ENCODE measurements around the gene SAV1. TPM values are rescaled to one million over a fixed set of nuclear protein-coding genes. Genes with fewer than 3 reads are reported as not detected.
"Not testable (repeated sequence)": the region's sequence is repeated elsewhere in the genome, so short reads cannot be mapped to it uniquely, and the experiment has no call there.

Gene SAV1
- total RNA-seq, result 30.5 and 39.9 TPM in 2 replicates
- 18.0 TPM for polyA plus RNA-seq (2012)

DNA sequence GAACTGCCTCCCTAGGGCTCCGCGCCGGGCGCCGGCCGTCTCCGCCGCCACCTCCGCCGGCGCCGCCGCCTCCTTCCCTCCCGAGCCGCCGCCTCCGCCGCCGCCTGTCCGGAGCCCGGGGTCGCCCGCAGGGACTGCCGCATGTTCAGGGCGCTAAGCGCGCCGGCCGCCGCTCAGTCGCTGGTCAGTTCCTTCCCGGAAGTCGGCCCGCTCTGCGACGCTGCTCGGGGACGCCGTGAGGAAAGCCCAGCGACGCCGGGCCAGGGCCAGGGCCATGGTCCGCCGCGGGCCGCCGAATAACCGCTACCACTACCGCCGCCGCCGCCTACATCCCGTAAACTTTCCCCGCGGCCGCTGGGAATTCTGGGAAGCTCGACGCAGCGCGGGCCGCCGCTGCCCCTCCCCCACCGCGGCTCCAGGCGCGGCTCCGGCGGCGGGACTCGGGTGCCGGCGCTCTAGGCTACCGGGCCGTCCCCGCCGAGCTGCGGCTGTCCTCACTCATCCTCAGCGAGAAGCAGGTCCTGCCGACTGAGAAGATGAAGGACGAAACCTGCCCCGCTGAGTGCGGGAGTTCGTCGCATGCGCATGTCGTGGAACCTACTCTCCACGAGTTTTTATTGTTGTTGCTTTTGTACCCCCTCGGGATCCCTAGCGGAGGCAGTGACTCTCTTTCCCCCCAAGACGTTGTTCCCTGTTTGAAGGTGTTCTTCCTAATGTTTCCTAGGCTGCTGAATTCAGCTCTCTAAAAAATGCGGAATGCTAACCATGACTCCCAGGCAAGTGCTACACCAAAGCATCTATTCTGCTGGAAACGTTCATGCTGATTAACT lies at the start of gene SAV1:
SAV1 (minus strand) TSS at position 311 of the 830 bp plus-strand sequence. CDS start 339 bp downstream, outside the sequence.
- DNase-seq (ENCODE audit: low read depth), result peak; percentile 83

DNA sequence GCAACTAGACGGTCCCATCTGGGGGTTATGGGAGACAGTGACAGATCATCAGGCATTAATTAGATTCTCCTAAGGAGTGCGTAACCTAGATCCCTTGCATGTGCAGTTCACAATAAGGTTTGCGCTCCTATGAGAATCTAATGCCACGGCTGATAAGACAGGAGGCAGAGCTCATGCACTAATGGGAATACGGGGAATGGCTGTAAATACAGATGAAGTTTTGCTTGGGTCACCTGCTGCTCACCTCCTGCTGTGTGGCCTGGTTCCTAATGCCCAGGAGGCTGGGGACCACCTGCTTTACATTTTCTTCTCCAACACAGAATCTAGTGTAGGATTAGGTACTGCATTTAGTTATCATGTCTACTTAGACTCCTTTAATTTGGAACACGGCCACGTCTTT lies 49.7 kb upstream of the SAV1 start:
- no peak for DNase-seq (ENCODE audit: low read depth)

DNA sequence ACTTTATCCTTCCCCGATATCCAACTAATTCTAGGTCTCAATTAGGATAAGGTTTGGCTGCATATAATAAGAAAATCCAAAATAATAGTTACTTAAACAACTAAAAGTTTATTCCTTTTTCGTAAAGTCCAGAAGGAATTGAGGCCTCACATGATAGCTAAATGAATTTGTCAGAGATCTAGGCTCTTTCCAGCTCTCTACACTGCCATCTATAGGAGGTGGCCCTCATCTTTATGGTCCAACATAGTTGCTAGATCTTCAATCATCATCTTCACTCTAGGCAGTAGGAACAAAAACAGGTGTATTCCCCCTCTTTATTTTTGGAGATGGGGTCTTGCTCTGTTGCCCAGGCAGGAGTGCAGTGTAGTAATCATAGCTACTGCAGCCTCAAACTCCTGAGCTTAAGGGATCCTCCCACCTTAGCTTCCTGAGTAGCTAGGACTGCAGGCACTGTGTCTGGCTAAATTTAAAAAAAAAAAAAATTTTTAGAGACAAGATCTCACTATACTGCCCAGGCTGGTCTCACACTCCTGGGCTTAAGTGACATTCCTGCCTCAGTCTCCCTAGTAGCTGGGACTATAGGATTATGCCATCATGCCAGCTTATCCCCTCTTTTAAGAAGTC lies 46.5 kb upstream of the SAV1 start:
- peak; percentile 31 for DNase-seq (ENCODE audit: low read depth)

- DNase-seq (ENCODE audit: low read depth), result no peak
Observed at GRCh38 chr14:50711043-50711442, 42.9 kb upstream of the SAV1 start.

- no peak for DNase-seq (ENCODE audit: low read depth)
Observed at GRCh38 chr14:50705026-50705593, 37.0 kb upstream of the SAV1 start.

- no peak for DNase-seq (ENCODE audit: low read depth)
Observed at GRCh38 chr14:50704454-50705010, 36.4 kb upstream of the SAV1 start.

DNA sequence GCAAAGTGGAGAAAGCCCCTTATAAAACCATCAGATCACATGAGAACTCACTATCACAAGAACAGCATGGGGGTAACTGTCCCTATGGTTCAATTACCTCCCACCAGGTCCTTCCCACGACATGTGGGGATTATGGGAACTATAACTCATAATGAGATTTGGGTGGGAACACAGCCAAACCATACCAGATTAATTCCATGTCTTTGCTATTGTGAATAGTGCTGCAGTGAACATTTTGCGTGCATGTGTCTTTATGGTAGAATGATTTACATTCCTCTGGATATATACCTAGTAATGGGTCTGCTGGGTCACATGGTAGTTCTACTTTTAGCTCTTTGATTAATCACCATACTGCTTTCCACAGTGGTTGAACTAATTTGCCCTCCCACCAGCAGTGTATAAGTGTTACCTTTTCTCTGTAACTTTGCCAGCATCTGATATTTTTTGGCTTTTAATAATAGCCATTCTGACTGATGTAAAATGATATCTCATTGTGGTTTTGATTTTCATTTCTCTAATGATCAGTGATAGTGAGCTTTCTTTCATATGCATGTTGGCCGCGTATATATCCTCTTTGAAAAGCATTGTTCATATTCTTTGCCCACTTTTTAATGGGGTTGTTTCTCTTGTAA lies 29.7 kb upstream of the SAV1 start:
- no peak for DNase-seq (ENCODE audit: low read depth)

- DNase-seq (ENCODE audit: low read depth), result not testable (repeated sequence)
Observed at GRCh38 chr14:50694260-50694659, 26.2 kb upstream of the SAV1 start.

DNA sequence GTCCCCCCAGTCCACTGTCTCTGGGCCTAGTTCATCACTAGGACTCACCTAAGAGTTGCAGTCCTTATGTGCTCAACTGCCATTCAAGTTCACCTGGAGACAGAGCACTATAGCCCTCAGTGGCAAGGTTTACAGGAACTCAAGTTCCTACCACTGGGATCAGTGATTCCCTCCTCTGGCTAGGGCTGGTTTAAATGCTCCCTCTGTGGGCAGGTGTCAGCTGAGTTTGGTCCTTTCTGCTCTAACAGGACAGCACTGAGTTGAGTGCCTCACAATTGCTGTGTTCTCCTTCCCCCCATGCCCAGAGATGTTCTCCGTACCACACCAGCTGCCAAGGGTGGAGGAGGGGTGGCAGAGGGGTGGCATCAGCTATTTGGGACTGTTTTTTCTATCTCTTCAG lies 20.8 kb upstream of the SAV1 start:
- no peak for DNase-seq (ENCODE audit: low read depth)

DNA sequence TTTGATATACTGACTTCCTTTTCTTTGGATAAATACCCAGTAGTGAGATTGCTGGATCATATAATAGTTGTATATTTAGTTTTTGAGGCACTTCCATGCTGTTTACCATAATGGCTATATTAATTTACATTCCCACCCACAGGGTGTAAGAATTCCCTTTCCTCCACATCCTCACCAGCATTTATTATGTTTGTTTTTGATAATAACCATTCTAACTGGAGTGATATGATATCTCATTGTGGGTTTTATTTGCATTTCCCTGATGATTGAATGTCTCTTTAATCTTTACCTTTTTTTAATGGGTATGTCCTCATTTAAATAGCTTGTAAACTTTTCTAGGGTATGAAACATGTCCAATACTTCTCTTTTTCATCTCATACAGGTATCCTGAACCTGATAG lies 11.6 kb upstream of the SAV1 start:
- no peak for DNase-seq (ENCODE audit: low read depth)

DNA sequence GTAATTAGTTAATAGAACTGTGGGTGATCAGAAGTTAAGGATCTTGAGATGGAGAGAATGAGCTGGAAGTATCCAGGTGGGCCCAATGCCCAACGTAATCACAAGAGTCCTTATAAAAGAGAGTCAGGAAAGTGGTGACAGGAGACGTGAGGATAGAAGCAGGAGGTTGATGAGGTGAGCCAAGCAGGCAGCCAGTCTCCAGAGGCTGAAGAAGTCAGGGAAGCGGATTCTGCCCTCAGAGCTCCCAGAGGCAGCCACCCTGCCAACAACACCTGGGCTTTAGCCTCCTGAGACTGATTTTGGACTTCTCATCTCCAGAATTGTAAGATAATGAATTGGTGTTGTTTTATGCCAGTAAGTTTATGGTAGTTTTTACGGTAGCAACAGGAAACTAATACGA lies 10.1 kb upstream of the SAV1 start:
- DNase-seq (ENCODE audit: low read depth), result no peak

DNA sequence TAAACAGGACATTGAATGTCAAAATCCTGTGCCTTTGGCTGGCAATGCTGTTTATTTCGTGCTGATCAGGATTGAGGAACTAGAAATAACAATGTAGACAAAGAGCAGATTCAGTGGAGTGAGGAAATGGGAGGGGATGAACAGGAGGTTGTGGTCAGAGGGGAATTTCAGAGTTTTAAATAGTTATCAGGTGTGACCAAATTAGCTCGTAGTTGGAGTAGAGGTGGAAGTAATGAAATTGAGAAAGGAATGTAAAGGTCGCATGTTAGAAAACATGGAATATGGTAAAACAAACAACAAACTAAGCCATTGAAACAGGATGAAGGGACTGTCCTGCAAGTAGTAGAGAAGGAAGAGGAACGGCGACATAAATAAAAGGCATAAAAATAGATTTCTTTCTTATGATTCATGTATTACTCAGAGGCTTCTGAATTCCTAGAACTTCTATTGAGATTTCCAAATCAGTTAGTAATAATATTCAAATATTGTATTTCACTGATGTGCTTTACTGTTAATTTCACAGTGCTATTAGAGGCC lies 9.5 kb upstream of the SAV1 start:
- DNase-seq (ENCODE audit: low read depth), result peak; percentile 55

- no peak for DNase-seq (ENCODE audit: low read depth)
Observed at GRCh38 chr14:50676814-50677516, 8.9 kb upstream of the SAV1 start.

DNA sequence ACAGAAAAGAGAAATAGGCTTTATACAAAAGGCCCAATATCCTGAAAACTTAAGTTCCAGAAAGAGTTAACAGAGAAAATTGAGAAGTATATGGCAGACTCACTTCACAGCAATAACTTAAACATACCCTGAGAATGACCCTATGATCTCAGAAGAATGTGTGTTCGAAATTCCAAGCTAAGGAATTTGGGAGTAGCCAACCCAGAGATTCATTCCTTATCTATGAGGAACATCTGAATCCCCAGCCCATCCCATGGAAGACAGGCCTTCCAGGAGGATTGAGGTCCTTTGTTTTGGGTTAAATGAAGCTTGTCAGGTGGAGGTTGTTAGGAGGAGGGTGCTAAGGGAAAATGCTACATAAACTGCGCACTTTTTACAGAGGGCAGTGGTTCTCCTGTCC lies 7.5 kb upstream of the SAV1 start:
- peak; percentile 62 for DNase-seq (ENCODE audit: low read depth)

DNA sequence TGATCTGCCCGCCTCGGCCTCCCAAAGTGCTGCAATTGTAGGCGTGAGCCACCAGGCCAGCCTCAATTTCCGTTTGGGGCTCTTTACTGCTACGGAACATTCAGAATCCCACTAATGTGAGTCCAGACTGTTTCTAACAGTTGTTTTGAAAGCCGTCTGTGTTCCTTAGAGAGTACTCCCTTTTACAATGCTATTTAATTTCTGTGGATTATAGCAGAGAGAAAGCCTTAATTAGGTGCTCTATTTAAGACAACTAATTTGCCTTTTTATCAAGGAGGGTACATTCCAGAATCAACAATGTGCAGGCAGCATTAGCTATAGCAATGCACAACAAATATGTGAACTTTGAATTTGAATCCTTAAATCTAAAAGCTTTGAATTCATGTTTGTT lies 2.8 kb upstream of the SAV1 start:
- no peak for DNase-seq (ENCODE audit: low read depth)

DNA sequence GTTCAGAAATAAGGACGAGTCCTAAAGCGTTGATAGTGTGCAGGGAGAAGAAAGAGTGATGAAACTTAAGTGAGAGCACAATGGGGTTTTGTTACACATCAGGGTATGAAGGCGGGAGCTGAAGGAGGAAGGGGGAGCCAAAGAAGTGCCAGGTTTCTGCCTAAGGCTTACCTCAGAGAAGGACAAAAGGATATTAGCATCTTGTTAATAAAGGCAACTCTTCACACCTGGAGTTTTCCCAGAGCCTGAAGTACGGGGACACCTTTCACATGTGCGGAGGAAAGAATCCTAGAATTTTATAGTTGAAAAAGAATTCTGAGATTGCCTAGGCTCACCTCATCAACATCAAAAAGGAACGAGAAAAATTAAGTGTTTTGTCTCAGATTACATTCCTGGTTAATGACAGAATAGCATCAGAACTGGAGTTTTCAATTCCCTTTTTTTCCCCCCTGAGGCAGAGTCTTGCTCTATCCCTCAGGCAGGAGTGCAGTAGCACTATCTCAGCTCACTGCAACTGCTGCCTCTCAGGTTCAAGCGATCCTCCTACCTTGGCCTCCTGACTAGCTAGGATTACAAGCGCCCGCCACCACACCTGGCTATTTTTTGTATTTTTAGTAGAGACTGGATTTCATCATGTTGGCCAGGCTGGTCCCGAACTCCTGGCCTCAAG lies 2.2 kb upstream of the SAV1 start:
- DNase-seq (ENCODE audit: low read depth), result no peak

DNA sequence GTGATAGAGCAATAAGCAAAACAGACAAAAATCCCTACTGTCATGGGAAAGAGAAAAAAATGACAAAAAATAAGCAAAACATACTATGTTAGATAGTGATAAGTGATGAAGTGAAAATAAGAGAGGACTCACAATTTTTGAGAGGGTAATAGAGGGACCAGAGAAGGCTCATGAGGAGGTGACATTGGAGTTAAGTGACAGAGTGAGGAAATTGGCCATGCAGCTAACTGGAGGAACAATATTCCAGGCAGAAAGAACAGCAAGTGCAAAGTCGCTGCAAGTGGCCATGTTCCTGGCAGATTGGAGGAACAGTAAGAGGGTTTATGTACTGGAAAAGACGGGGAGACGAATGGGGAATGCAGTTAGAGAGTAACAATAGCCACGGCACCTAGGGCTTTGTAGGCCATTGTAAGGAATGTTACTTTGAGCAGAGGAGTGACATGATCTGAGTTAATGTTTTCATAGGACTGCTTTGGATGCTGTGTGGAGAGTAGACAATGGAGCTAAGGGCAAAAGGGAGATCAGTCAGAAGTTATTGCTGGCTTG lies 1.4 kb upstream of the SAV1 start:
- DNase-seq (ENCODE audit: low read depth), result no peak

DNA sequence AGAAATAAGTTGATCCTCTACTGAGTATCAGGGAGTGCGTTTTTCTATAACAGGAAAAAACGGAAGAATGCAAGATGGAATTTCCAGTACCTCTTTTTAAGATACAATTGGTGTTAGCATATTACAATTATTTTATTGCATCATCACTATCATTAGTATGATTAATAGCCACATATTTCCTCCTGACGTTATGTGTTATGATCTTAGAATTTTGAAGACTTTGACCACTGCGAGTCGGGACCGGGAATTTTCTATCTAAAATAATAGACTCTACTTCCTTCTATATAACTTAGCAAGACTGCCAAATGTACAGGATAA lies 679 bp upstream of the SAV1 start:
- DNase-seq (ENCODE audit: low read depth), result no peak

GRCh38 chr14:50667684-50667995 lies 466 bp downstream of the SAV1 start:
- DNase-seq (ENCODE audit: low read depth), result no peak

All from myocyte (in vitro differentiated cells).